ENCODE results near the gene HSD17B4. TPM values are rescaled to one million over a fixed set of nuclear protein-coding genes. Genes with fewer than 3 reads are reported as not detected.

The HSD17B4 gene
- 285 and 318 TPM in 2 replicates for total RNA-seq

GRCh38 chr5:119452373-119453039, at the start of gene HSD17B4:
HSD17B4 (plus strand) TSS chr5:119452497; CDS start chr5:119452576, 79 bp downstream.

Other genes starting within 250 kb of the HSD17B4 start
- 20.7 and 31.8 TPM in 2 replicates for gene TNFAIP8, start 96.5 kb upstream of the HSD17B4 start, total RNA-seq
- not detected in 2 replicates for gene FAM170A, start 177.1 kb downstream of the HSD17B4 start, total RNA-seq

Data from bronchial smooth muscle cell (primary cell).